GM18511 (cell line): Measurements from ENCODE around the gene PROK2.

Source experiments
- ATAC-seq: cut with Tn5 transposase; IDR thresholded peaks from one replicate; pipeline ENCODE4 v1.9.1; 2021; ENCODE audit warnings: mild to moderate bottlenecking, moderate library complexity; ENCODE audit not compliant: unreplicated experiment

Gene PROK2

GRCh38 chr3:71787851-71788405 is 3.0 kb upstream of the PROK2 start:
- ATAC-seq = no peak

GRCh38 chr3:71786551-71786950 is 1.6 kb upstream of the PROK2 start:
- ATAC-seq = no peak

- no peak for ATAC-seq
Observed at GRCh38 chr3:71786217-71786549, 1.2 kb upstream of the PROK2 start.

- no peak for ATAC-seq
Observed at GRCh38 chr3:71785532-71786216, 726 bp upstream of the PROK2 start.

- ATAC-seq = no peak
Observed at GRCh38 chr3:71784201-71784913, 591 bp downstream of the PROK2 start.

- ATAC-seq = no peak
Observed at GRCh38 chr3:71783152-71783551, 1.8 kb downstream of the PROK2 start.

- no peak for ATAC-seq
Observed at GRCh38 chr3:71780430-71780829, 4.5 kb downstream of the PROK2 start.

- no peak for ATAC-seq
Observed at GRCh38 chr3:71779674-71780377, 5.1 kb downstream of the PROK2 start.

- no peak for ATAC-seq
Observed at GRCh38 chr3:71778353-71778752, 6.6 kb downstream of the PROK2 start.

GRCh38 chr3:71776538-71776937 is 8.4 kb downstream of the PROK2 start:
- no peak for ATAC-seq

GRCh38 chr3:71771884-71772283 is 13.1 kb downstream of the PROK2 start:
- no peak for ATAC-seq

GRCh38 chr3:71771126-71771525 is 13.8 kb downstream of the PROK2 start:
- ATAC-seq = no peak

- ATAC-seq = no peak
Observed at GRCh38 chr3:71763426-71763825, 21.5 kb downstream of the PROK2 start.

- no peak for ATAC-seq
Observed at GRCh38 chr3:71760140-71760539, 24.8 kb downstream of the PROK2 start.

GRCh38 chr3:71759401-71759800 is 25.5 kb downstream of the PROK2 start:
- no peak for ATAC-seq

GRCh38 chr3:71758091-71758490 is 26.9 kb downstream of the PROK2 start:
- ATAC-seq = no peak

GRCh38 chr3:71754610-71755253 is 30.2 kb downstream of the PROK2 start:
- no peak for ATAC-seq

- ATAC-seq = no peak
Observed at GRCh38 chr3:71753701-71754609, 31.0 kb downstream of the PROK2 start, which contains the start of gene GPR27. Gene GPR27 (plus strand): TSS chr3:71753855. CDS start chr3:71754050, 195 bp downstream.

GRCh38 chr3:71752831-71753700 is 31.9 kb downstream of the PROK2 start:
- no peak for ATAC-seq
